ENCODE data around the gene SPTBN5. TPM values are rescaled to one million over a fixed set of nuclear protein-coding genes. Genes with fewer than 3 reads are reported as not detected.
"Not testable (repeated sequence)": the region's sequence is repeated elsewhere in the genome, so short reads cannot be mapped to it uniquely, and the experiment has no call there.

The SPTBN5 gene
- total RNA-seq, 6 experiments from 2014 or later, result 0.16 to 0.34 (median 0.24) TPM

DNA sequence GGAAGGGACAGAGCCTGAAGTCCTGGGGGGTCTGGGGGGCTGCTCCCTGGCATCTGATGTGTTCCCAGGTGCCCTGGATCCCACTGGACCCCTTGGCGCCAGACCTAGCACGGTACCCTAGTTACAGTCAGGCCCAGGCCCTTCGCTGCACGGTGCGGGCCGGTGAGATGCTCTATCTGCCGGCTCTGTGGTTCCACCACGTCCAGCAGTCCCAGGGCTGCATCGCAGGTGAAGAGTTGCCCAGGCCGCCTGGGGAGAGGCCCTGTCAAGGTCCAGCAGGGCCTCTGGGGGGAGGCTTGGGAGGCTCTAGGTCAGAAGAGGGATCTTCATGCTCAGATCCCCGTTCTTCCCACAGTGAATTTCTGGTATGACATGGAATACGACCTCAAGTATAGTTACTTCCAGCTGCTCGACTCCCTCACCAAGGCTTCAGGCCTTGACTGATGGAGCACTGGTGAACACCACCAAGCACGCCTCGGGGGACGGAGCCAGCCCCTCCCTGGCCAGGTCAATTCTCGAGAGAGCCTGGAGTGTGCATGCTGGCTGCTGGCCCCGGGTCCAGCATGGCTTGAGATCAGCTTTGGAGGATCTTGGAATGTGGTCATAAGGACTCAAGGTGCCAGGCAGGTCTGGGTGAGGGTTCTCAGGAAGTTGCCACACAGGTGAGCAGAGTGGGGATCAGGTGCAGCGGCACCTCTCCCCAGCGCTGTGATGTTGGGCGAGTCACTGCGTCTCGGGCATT lies 57.0 kb downstream of the SPTBN5 start:
- no peaks in the 10 kb centered on the region for H3K9me3 Mint-ChIP-seq
- H3K4me3 Mint-ChIP-seq, result no peak overlapping the region
- TF ChIP-seq, protein P1, sequence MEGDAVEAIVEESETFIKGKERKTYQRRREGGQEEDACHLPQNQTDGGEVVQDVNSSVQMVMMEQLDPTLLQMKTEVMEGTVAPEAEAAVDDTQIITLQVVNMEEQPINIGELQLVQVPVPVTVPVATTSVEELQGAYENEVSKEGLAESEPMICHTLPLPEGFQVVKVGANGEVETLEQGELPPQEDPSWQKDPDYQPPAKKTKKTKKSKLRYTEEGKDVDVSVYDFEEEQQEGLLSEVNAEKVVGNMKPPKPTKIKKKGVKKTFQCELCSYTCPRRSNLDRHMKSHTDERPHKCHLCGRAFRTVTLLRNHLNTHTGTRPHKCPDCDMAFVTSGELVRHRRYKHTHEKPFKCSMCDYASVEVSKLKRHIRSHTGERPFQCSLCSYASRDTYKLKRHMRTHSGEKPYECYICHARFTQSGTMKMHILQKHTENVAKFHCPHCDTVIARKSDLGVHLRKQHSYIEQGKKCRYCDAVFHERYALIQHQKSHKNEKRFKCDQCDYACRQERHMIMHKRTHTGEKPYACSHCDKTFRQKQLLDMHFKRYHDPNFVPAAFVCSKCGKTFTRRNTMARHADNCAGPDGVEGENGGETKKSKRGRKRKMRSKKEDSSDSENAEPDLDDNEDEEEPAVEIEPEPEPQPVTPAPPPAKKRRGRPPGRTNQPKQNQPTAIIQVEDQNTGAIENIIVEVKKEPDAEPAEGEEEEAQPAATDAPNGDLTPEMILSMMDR (IDR thresholded peaks at IDR 0.05), result no peak
- no peaks in the 10 kb centered on the region for H3K4me1 Mint-ChIP-seq (ENCODE audit: low read depth)
- 0 out of 2 replicates have a peak, but pooled peaks cover 4% of the 10 kb centered on the region for H3K36me3 Mint-ChIP-seq (ENCODE audit: low read depth)
- DNase-seq, result no peak
- H3K27ac Mint-ChIP-seq, result no peak overlapping the region
- H3K27me3 Mint-ChIP-seq (ENCODE audit: insufficient read depth), result no peaks in the 10 kb centered on the region; the same call in none of the 2 replicates

DNA sequence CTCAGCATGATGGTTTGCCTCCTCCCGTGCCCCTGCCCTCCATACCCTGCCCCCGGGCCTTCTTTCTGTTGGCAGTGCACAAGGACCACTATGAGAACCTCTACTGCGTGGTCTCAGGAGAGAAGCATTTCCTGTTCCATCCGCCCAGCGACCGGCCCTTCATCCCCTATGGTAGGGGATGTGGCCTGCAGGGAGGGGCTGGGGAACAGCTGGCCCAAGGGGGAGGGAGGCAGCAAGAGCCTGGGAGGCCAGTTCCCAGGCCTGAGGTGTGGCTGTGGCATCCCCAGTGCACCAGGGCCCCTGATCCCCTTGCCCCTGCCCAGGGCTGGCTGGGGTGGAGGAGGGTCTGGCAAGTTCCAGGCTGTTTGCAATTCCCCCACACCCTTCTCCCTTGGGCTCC lies 57.8 kb downstream of the SPTBN5 start:
- H3K27me3 Mint-ChIP-seq (ENCODE audit: insufficient read depth), result no peaks in the 10 kb centered on the region; the same call in none of the 2 replicates
- no peaks in the 10 kb centered on the region for H3K9me3 Mint-ChIP-seq
- H3K4me1 Mint-ChIP-seq (ENCODE audit: low read depth), result no peaks in the 10 kb centered on the region
- DNase-seq, result no peak
- H3K36me3 Mint-ChIP-seq (ENCODE audit: low read depth), result 0 out of 2 replicates have a peak, but pooled peaks cover 4% of the 10 kb centered on the region
- no peak overlapping the region for H3K27ac Mint-ChIP-seq
- TF ChIP-seq, protein P1 (IDR thresholded peaks at IDR 0.05), result no peak
- no peak overlapping the region for H3K4me3 Mint-ChIP-seq

DNA sequence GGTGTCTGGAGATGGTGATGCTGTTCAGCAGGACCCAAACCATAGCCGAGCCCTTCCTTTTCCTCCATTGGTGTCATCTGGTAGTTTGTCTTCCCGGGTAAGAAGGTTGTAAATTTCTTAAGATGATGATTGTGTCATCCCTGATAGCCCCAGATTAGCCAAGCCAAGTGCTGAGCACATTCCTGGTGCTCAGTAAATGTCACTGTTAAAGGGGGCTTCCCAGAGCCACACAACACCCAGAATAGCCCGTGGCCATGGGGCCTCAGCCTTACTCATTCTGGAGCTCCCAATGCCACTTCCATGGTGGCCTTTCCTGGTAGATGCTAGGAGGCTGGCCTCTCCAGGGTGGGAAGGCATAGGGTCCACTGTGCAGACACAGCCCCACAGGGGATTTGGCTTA lies 59.8 kb downstream of the SPTBN5 start:
- peaks cover 2% of the 10 kb centered on the region for H3K27me3 Mint-ChIP-seq (ENCODE audit: insufficient read depth)
- H3K9me3 Mint-ChIP-seq, result no peaks in the 10 kb centered on the region
- TF ChIP-seq, protein P1 (IDR thresholded peaks at IDR 0.05), result no peak
- H3K36me3 Mint-ChIP-seq (ENCODE audit: low read depth), result 0 out of 2 replicates have a peak, but pooled peaks cover 4% of the 10 kb centered on the region
- no peak for DNase-seq
- no peak overlapping the region for H3K4me3 Mint-ChIP-seq
- peaks cover 2% of the 10 kb centered on the region for H3K4me1 Mint-ChIP-seq (ENCODE audit: low read depth)
- H3K27ac Mint-ChIP-seq, result no peak overlapping the region

DNA sequence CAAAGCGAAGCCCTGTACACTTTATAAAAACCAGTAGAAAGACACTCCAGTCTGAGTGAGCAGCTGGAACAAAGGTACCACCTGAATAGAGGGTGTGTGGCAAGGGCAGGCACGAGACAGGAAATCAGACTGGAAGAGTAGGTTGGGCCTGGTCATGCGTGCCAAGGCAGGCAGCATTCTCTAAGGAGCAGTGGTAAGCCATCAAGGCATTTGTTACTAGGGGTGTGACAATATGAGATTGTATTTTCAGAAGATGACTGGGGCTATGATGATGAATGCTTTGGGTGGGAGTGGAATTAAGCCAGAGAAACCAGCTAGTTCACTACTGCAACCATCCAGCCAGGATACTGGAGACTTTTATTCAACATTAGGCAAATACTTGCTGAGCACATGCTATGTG lies 61.0 kb downstream of the SPTBN5 start:
- DNase-seq, result no peak
- Mint-ChIP-seq H3K4me1 (ENCODE audit: low read depth) (peaks cover 10% of the 10 kb centered on the region), H3K4me3 (no peak overlapping the region), H3K27ac (no peak overlapping the region), H3K36me3 (ENCODE audit: low read depth) (0 out of 2 replicates have a peak, but pooled peaks cover 4% of the 10 kb centered on the region), H3K9me3 (no peaks in the 10 kb centered on the region), H3K27me3 (ENCODE audit: insufficient read depth) (peaks cover 2% of the 10 kb centered on the region)
- TF ChIP-seq, protein P1 (IDR thresholded peaks at IDR 0.05), result no peak

DNA sequence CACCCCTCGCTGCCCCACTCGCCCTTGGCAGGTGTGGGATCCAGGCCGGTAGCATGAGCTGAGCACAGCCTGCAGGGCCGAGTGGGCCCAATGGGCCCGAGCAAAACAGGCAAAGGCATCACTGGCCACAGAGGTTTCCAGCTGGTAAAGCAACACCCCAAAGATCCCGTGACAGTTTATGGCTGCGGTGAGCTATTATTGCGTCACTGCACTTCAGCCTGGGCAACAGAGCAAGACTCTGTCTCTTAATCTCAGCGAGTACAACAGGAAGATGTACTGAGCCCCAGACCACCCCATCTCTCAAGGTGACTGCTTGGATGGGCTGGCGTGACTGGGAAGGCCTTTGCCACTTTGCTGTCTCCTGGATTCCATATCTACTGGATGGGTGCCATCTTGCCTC lies 61.6 kb downstream of the SPTBN5 start:
- Mint-ChIP-seq H3K27me3 (ENCODE audit: insufficient read depth) (peaks cover 6% of the 10 kb centered on the region), H3K9me3 (no peaks in the 10 kb centered on the region), H3K27ac (no peak overlapping the region), H3K36me3 (ENCODE audit: low read depth) (0 out of 2 replicates have a peak, but pooled peaks cover 2% of the 10 kb centered on the region), H3K4me1 (ENCODE audit: low read depth) (peaks cover 15% of the 10 kb centered on the region), H3K4me3 (no peak overlapping the region)
- DNase-seq, result no peak
- TF ChIP-seq, protein P1 (IDR thresholded peaks at IDR 0.05), result no peak

DNA sequence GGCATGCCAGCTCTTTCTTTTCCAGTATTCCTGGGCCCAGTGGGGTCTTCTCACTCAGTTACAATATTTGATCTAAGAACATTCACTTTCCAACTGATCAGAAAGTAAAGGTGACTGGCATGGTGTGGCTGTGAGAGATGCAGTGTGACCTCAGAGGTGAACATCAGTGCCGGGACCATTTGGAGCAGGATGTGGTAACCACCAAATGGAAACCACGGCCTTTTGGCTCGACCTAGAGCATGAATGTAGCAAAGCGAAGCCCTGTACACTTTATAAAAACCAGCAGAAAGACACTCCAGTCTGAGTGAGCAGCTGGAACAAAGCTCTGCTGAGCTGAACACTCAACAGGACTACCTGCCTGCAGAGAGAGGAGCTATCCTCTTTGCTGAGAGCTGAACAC lies 62.6 kb downstream of the SPTBN5 start:
- H3K4me1 Mint-ChIP-seq (ENCODE audit: low read depth), result peaks cover 15% of the 10 kb centered on the region
- not testable (repeated sequence) for DNase-seq; H3K27me3 Mint-ChIP-seq (ENCODE audit: insufficient read depth); H3K9me3 Mint-ChIP-seq; H3K4me3 Mint-ChIP-seq; H3K36me3 Mint-ChIP-seq (ENCODE audit: low read depth); H3K27ac Mint-ChIP-seq
